Stimulated activated CD8-positive, alpha-beta memory T cell treated with anti-CD3 and anti-CD28 coated beads, Interleukin-12 subunit alpha, Interleukin-12 subunit beta, amount 100 ng/mL, for 4 hours (primary cell): ENCODE measurements around the gene SYT1.

Source experiments
- DNase-seq: peaks from one replicate; pipeline ENCODE4 v3.0.0-alpha.2; 2020; ENCODE audit warnings: low read depth

The SYT1 gene

GRCh38 chr12:79295572-79295971 lies 431.0 kb downstream of the SYT1 start:
- DNase-seq = no peak

GRCh38 chr12:79296133-79296532 lies 431.6 kb downstream of the SYT1 start:
- no peak for DNase-seq

- DNase-seq = no peak
These were observed 432.3 kb downstream of the SYT1 start for GRCh38 chr12:79296871-79297270.

- DNase-seq = no peak
These were observed 433.9 kb downstream of the SYT1 start for GRCh38 chr12:79298506-79298905.

GRCh38 chr12:79299447-79300198 lies 435.0 kb downstream of the SYT1 start:
- no peak for DNase-seq

- no peak for DNase-seq
These were observed 435.6 kb downstream of the SYT1 start for GRCh38 chr12:79300199-79300568.

- DNase-seq = no peak
These were observed 436.6 kb downstream of the SYT1 start for GRCh38 chr12:79301181-79301580.

- DNase-seq = no peak
These were observed 437.7 kb downstream of the SYT1 start for GRCh38 chr12:79302162-79302814.

- no peak for DNase-seq
These were observed 442.8 kb downstream of the SYT1 start for GRCh38 chr12:79307340-79307739.

- DNase-seq = no peak
These were observed 444.5 kb downstream of the SYT1 start for GRCh38 chr12:79309039-79309438.

GRCh38 chr12:79317179-79317847 lies 452.7 kb downstream of the SYT1 start:
- DNase-seq = no peak

GRCh38 chr12:79322905-79323304 lies 458.3 kb downstream of the SYT1 start:
- no peak for DNase-seq

- DNase-seq = no peak
These were observed 460.0 kb downstream of the SYT1 start for GRCh38 chr12:79324571-79324970.

GRCh38 chr12:79326222-79326621 lies 461.6 kb downstream of the SYT1 start:
- no peak for DNase-seq

- no peak for DNase-seq
These were observed 462.1 kb downstream of the SYT1 start for GRCh38 chr12:79326663-79327062.

GRCh38 chr12:79327465-79327864 lies 462.9 kb downstream of the SYT1 start:
- DNase-seq = no peak

- DNase-seq = no peak
These were observed 465.4 kb downstream of the SYT1 start for GRCh38 chr12:79329933-79330332.

- no peak for DNase-seq
These were observed 467.3 kb downstream of the SYT1 start for GRCh38 chr12:79331870-79332269.

GRCh38 chr12:79333144-79333543 lies 468.6 kb downstream of the SYT1 start:
- DNase-seq = no peak

GRCh38 chr12:79337662-79338290 lies 473.2 kb downstream of the SYT1 start:
- DNase-seq = no peak

GRCh38 chr12:79344855-79345847 lies 480.6 kb downstream of the SYT1 start:
- no peak for DNase-seq

- DNase-seq = no peak
These were observed 483.3 kb downstream of the SYT1 start for GRCh38 chr12:79347866-79348265.
